K562 (cell line): ENCODE results near the gene MTCH2. TPM values are rescaled to one million over a fixed set of nuclear protein-coding genes. Genes with fewer than 3 reads are reported as not detected.

Experiments
- ELF1 ChIP-seq: fragments of 200-800 bp; sonication (Bioruptor generic); IDR thresholded peaks from 2 replicates; pipeline ENCODE4 v1.6.1; 2016; ENCODE audit warnings: missing genetic modification characterization, missing compliant biosample characterization
- RBM22 ChIP-seq: fragments of 200-400 bp; formaldehyde crosslinking; IDR thresholded peaks from 2 replicates; pipeline ENCODE4 v1.6.1; 2018; ENCODE audit warnings: low read length, low read depth; ENCODE audit not compliant: poor library complexity, severe bottlenecking
- SIN3A ChIP-seq, 2 experiments: fragments of 150-350 bp in 1 of 2; IDR thresholded peaks; 2 replicates each; pipeline ENCODE4 v1.6.1; 2011 to 2016; ENCODE audit warnings: borderline replicate concordance in 2 of 2, low read depth in 2 of 2, low read length in 2 of 2, mild to moderate bottlenecking in 2 of 2, moderate library complexity in 2 of 2; ENCODE audit not compliant: control insufficient read depth in 1 of 2
- SP2 ChIP-seq: IDR thresholded peaks from 2 replicates; pipeline ENCODE4 v1.6.1; 2011; ENCODE audit warnings: mild to moderate bottlenecking, low read depth, low read length, moderate library complexity; ENCODE audit not compliant: poor library complexity, severe bottlenecking; ENCODE audit errors: extremely low read depth
- SUPT5H ChIP-seq: fragments of 450-650 bp; IDR thresholded peaks from 2 replicates; pipeline ENCODE4 v1.6.1; 2016
- ZNF717 ChIP-seq: fragments of 250-450 bp; sonication (Bioruptor Pico); IDR thresholded peaks from 2 replicates; pipeline ENCODE4 v1.5.0; 2021
- polyA plus RNA-seq, 8 experiments: library from polyadenylated mRNA; depleted of rRNA in 4 of 8; stranded (reverse) in 5 of 8; unstranded in 3 of 8; fragments of >200 nt; fragmentation: Nextera tagmentation in 2 of 8; fragmentation: Illumina TruSeq in 1 of 8; extraction: Ambion mirVana in 2 of 8; extraction: Trizol in 1 of 8; gene quantifications; 2 replicates each; pipeline versions ENCODE4 v1.2.1 to v1.2.3, GENCODE V29; 2011 to 2014; ENCODE audit warnings: inconsistent platforms in 1 of 8, missing spikeins in 1 of 8
- total RNA-seq, 7 experiments: library from RNA; depleted of rRNA in 6 of 7; stranded (reverse); fragments of >200 nt in 6 of 7; fragmentation: Illumina TruSeq in 2 of 7; extraction: Trizol in 2 of 7; gene quantifications; 2 replicates each; pipeline versions ENCODE4 v1.2.1 to v1.2.3, GENCODE V29; 2011 to 2021; ENCODE audit warnings: low replicate concordance in 1 of 7
- TF ChIP-seq, protein P1 (sequence below): fragments of 450-650 bp; IDR thresholded peaks from 2 replicates; pipeline ENCODE4 v1.6.1; 2016; ENCODE audit warnings: mild to moderate bottlenecking, moderate library complexity
- TF ChIP-seq, protein P2 (sequence below): sonication (generic); formaldehyde crosslinking; IDR thresholded peaks from 2 replicates; pipeline ENCODE4 v1.8.0; 2023; ENCODE audit warnings: mild to moderate bottlenecking, missing genetic modification reagents
- TF ChIP-seq, protein P3 (sequence below): fragments of 450-650 bp; formaldehyde crosslinking; IDR thresholded peaks from 2 replicates; pipeline ENCODE4 v1.4.0; 2020; ENCODE audit warnings: mild to moderate bottlenecking, mixed read lengths

MTCH2 gene
- total and polyA plus RNA-seq, 9 of the 15 experiments (the other 6 are each of a cell fraction or from before 2014, with no cell fraction given): 95.4 to 620 (median 198) TPM

DNA sequence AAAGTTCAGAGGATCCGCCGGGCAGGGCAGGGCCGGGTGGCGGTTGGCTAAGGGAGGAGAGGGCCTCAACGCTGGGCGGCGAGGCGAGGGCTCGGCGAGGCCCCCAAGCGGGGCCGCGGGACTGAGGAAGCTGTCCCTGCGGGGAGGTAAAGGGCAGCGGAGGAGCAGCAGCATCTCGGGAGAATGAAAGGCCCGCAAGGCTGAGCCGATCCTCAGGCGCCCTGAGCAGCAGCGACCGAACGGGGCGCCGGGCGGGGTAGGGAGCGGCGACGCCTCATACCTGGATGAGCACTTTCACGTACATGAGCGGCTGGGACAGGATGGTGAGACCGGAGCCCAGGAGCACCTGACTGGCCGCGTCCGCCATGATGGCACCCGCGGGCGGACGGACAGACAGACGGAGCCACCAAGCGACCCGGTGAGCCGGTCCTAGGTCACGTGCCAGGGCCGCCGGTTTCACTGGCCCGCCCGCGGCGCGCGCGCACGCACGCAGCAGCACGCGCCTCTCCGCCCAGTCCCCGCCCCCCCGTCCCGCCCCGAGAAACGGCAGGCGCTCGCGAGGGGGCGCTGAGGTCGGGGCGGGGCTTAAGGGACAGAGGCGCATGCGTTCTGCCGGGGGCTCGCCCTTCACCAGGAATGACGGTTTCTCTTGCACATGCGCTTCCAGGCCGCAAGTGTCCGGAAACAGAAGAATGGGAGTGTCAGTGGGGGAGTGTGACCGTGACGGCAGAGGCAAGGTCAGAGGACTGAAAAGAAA, at the start of gene MTCH2 (continued):
- TF ChIP-seq, protein P1, sequence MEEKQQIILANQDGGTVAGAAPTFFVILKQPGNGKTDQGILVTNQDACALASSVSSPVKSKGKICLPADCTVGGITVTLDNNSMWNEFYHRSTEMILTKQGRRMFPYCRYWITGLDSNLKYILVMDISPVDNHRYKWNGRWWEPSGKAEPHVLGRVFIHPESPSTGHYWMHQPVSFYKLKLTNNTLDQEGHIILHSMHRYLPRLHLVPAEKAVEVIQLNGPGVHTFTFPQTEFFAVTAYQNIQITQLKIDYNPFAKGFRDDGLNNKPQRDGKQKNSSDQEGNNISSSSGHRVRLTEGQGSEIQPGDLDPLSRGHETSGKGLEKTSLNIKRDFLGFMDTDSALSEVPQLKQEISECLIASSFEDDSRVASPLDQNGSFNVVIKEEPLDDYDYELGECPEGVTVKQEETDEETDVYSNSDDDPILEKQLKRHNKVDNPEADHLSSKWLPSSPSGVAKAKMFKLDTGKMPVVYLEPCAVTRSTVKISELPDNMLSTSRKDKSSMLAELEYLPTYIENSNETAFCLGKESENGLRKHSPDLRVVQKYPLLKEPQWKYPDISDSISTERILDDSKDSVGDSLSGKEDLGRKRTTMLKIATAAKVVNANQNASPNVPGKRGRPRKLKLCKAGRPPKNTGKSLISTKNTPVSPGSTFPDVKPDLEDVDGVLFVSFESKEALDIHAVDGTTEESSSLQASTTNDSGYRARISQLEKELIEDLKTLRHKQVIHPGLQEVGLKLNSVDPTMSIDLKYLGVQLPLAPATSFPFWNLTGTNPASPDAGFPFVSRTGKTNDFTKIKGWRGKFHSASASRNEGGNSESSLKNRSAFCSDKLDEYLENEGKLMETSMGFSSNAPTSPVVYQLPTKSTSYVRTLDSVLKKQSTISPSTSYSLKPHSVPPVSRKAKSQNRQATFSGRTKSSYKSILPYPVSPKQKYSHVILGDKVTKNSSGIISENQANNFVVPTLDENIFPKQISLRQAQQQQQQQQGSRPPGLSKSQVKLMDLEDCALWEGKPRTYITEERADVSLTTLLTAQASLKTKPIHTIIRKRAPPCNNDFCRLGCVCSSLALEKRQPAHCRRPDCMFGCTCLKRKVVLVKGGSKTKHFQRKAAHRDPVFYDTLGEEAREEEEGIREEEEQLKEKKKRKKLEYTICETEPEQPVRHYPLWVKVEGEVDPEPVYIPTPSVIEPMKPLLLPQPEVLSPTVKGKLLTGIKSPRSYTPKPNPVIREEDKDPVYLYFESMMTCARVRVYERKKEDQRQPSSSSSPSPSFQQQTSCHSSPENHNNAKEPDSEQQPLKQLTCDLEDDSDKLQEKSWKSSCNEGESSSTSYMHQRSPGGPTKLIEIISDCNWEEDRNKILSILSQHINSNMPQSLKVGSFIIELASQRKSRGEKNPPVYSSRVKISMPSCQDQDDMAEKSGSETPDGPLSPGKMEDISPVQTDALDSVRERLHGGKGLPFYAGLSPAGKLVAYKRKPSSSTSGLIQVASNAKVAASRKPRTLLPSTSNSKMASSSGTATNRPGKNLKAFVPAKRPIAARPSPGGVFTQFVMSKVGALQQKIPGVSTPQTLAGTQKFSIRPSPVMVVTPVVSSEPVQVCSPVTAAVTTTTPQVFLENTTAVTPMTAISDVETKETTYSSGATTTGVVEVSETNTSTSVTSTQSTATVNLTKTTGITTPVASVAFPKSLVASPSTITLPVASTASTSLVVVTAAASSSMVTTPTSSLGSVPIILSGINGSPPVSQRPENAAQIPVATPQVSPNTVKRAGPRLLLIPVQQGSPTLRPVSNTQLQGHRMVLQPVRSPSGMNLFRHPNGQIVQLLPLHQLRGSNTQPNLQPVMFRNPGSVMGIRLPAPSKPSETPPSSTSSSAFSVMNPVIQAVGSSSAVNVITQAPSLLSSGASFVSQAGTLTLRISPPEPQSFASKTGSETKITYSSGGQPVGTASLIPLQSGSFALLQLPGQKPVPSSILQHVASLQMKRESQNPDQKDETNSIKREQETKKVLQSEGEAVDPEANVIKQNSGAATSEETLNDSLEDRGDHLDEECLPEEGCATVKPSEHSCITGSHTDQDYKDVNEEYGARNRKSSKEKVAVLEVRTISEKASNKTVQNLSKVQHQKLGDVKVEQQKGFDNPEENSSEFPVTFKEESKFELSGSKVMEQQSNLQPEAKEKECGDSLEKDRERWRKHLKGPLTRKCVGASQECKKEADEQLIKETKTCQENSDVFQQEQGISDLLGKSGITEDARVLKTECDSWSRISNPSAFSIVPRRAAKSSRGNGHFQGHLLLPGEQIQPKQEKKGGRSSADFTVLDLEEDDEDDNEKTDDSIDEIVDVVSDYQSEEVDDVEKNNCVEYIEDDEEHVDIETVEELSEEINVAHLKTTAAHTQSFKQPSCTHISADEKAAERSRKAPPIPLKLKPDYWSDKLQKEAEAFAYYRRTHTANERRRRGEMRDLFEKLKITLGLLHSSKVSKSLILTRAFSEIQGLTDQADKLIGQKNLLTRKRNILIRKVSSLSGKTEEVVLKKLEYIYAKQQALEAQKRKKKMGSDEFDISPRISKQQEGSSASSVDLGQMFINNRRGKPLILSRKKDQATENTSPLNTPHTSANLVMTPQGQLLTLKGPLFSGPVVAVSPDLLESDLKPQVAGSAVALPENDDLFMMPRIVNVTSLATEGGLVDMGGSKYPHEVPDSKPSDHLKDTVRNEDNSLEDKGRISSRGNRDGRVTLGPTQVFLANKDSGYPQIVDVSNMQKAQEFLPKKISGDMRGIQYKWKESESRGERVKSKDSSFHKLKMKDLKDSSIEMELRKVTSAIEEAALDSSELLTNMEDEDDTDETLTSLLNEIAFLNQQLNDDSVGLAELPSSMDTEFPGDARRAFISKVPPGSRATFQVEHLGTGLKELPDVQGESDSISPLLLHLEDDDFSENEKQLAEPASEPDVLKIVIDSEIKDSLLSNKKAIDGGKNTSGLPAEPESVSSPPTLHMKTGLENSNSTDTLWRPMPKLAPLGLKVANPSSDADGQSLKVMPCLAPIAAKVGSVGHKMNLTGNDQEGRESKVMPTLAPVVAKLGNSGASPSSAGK: peak; percentile 87
- TF ChIP-seq, protein P2, sequence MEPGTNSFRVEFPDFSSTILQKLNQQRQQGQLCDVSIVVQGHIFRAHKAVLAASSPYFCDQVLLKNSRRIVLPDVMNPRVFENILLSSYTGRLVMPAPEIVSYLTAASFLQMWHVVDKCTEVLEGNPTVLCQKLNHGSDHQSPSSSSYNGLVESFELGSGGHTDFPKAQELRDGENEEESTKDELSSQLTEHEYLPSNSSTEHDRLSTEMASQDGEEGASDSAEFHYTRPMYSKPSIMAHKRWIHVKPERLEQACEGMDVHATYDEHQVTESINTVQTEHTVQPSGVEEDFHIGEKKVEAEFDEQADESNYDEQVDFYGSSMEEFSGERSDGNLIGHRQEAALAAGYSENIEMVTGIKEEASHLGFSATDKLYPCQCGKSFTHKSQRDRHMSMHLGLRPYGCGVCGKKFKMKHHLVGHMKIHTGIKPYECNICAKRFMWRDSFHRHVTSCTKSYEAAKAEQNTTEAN: 0 out of 2 replicates have a peak, but pooled peaks have one; percentile 36
- peak; percentile 57 for TF ChIP-seq RBM22
- peak; percentile 56 to 92; a peak in 2 of 4 replicates for TF ChIP-seq SIN3A (IDR thresholded peaks at IDR 0.05; ENCODE audit: borderline replicate concordance in 2 of 2, control insufficient read depth in 1 of 2, low read depth in 2 of 2, low read length in 2 of 2)
- TF ChIP-seq, protein P3, sequence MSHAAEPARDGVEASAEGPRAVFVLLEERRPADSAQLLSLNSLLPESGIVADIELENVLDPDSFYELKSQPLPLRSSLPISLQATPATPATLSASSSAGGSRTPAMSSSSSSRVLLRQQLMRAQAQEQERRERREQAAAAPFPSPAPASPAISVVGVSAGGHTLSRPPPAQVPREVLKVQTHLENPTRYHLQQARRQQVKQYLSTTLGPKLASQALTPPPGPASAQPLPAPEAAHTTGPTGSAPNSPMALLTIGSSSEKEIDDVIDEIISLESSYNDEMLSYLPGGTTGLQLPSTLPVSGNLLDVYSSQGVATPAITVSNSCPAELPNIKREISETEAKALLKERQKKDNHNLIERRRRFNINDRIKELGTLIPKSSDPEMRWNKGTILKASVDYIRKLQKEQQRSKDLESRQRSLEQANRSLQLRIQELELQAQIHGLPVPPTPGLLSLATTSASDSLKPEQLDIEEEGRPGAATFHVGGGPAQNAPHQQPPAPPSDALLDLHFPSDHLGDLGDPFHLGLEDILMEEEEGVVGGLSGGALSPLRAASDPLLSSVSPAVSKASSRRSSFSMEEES (CRISPR knock-in tag): peak; percentile 97
- TF ChIP-seq ZNF717 (CRISPR knock-in tag): no peak
- TF ChIP-seq SP2: no peak
- peak; percentile 83 for TF ChIP-seq ELF1 (tag)
- peak; percentile 90; the same call in 1 of the 2 replicates for TF ChIP-seq SUPT5H
